HG03159 (cell line): Measurements from ENCODE around the gene CCDC182.

Experiments
- ATAC-seq: cut with Tn5 transposase; IDR thresholded peaks from one replicate; pipeline ENCODE4 v1.9.1; 2021; ENCODE audit warnings: mild to moderate bottlenecking, moderate library complexity; ENCODE audit not compliant: unreplicated experiment

CCDC182 gene

GRCh38 chr17:57745242-57745641 lies at the start of gene CCDC182:
Gene CCDC182 (minus strand): TSS chr17:57745299. CDS start chr17:57745272, 27 bp downstream.
- ATAC-seq, result no peak

DNA sequence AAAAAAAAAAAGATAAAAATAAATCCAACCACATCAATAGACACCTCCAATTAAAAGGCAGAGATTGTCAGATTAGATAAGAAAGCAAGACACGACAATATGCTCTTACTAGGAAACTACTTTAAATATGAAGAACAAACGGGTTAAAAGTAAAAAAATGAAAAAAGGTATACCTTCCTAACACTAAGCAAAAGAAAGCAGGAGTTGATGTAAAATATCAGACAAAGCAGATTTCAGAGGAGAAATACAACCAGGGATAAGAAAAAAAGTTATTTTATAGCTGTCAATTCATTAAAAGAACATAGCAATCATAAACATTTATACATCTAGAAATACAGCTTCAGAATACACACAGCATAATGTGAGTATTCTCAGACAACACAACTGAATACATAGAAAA lies 49.7 kb upstream of the CCDC182 start:
- ATAC-seq, result no peak

DNA sequence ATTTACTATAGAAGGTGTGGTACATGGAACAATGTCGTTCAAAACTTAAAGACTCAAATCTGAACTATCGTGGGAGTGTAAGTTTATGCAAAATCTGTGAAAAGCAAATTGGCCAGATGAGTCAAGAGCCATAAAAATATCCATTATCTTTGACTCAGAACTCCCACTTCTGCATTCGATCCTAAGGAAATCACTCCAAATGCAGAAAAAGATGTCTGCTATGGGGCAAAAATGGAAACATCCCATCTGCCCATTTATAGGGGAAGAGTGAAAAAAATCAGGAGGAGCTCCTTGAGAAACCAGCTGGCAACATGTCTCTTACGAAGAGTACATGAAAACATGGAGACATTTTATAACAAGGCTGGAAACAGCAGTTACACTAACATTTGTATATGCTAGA lies 43.6 kb upstream of the CCDC182 start:
- no peak for ATAC-seq

DNA sequence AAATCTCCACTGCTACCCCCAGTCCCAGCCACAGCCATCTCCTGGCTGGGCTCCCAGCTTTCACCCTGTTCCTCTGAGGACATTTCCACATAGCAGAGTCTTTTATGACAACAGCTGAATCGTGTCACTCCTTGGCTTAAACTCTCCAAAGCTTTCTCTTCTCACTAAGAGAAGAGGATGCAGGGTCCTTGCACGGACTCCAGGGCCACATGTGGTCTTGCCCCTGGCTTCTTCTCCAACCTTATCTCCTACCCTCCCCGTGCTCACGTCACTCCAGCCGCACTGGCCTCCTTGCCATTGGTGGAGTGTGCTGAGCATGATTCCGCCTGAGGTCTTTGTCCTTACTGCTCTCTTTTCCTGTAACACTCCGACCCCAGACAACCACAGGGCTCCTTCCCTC lies 39.9 kb upstream of the CCDC182 start:
- ATAC-seq, result no peak

GRCh38 chr17:57784226-57784895 lies 39.3 kb upstream of the CCDC182 start:
- ATAC-seq, result no peak

DNA sequence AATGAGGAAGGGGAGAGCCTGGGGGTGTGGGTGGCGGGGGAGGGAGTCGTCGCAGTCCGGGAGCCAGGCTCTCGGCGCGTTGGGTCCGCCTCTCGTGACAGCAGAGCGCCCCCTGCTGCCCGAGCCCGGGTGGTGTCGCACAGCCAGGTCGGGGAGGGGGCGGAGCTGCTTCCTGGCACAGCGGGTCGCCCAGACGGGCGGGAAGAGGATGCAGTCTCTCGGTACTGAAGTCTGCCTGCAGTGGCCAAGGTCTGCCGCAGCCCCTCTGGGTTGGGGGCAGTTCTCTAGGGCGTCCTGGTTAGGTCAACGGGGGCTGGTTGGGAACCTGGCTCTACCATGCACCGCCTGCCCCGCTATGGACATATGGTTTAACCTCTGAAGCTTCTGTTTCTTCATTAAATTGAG lies 38.2 kb upstream of the CCDC182 start:
- ATAC-seq, result no peak

- no peak for ATAC-seq
Observed at GRCh38 chr17:57782647-57783337, 37.7 kb upstream of the CCDC182 start.

DNA sequence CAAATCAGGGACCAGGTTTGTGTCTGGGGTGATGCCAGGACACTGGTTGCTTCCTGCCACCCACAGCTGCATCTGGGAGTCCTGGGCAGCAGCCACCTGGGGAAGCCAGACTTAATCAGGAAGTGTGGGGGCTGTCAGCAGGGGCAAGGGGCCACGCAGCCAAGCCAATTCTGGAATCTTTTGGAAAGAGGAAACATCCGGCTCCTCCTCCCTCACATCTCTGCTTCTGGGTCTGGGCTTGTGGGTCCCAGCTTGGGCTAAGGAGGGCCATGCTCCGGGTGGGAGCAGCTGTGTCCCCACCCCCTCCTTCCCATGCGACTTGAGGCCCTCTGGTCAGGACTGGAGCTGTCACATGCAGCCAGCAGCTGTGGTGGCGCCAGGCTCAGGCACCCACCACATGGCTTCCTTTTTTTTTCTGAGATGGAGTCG lies 37.0 kb upstream of the CCDC182 start:
- no peak for ATAC-seq

GRCh38 chr17:57781386-57782061 lies 36.4 kb upstream of the CCDC182 start:
- ATAC-seq, result no peak

DNA sequence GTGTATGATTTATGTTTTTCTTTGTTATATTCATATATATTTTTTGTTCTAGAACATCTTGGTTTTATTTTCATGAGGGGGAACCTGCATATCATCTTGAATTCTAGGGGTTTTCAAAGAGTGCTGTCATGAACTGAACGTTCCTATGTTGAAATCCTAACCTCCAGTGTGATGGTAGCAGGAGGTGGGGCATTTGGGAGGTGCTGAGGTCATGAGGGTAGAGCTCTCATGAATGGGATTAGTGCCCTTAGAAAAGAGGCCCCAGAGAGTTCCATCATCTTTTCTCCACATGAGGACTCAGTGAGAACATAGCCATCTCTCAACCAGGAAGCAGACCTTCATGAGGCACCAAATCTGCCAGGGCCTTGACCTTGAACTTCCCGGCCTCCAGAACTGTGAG lies 34.6 kb upstream of the CCDC182 start:
- ATAC-seq, result no peak

DNA sequence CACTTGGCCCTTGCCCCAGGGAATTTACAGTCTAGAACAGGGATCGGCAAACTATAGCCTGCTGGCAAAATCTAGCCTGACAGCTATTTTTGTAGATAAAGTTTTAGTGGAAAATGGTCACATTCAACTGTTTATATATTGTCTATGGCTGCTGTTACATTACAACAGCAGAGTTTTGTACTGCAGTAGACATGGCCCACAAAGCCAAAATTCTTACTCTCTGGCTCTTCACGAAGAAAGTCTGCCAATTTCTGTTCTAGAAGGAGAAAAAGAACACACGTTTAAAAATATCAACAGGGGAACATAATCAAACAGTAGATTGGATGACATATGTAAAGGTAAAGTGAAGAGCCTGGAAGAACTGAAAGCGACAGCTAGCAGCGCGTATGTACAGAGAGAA lies 33.2 kb upstream of the CCDC182 start:
- ATAC-seq, result no peak

- no peak for ATAC-seq
Observed at GRCh38 chr17:57776366-57776765, 31.3 kb upstream of the CCDC182 start.

- ATAC-seq, result no peak
Observed at GRCh38 chr17:57774872-57775271, 29.8 kb upstream of the CCDC182 start.

GRCh38 chr17:57773557-57773956 lies 28.5 kb upstream of the CCDC182 start:
- no peak for ATAC-seq

GRCh38 chr17:57772774-57773173 lies 27.7 kb upstream of the CCDC182 start:
- ATAC-seq, result no peak

DNA sequence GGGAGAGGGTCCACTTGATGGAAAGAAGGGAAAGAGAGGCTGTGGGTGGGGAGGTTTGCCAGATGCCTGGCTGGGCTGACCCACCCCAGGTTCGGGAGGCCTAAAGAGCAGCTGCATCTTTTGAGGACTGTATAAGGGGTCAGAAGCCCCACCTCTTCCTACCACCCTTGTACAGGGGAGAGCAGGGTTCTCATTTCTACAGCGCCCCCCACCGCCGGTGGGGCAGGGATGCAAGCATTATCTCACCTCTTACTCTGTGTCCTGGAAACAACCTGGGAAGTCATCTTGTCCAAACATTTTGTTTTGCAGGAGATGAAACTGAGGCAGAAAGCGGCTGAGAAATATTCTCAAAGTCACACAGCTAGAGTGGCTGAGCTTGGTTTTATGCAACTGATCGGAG lies 22.5 kb upstream of the CCDC182 start:
- ATAC-seq, result no peak

- no peak for ATAC-seq
Observed at GRCh38 chr17:57766318-57766943, 21.3 kb upstream of the CCDC182 start.

GRCh38 chr17:57762452-57763395 lies 17.6 kb upstream of the CCDC182 start:
- ATAC-seq, result no peak

GRCh38 chr17:57761887-57762286 lies 16.8 kb upstream of the CCDC182 start:
- ATAC-seq, result no peak

- ATAC-seq, result no peak
Observed at GRCh38 chr17:57760046-57760445, 14.9 kb upstream of the CCDC182 start.
